SK-N-SH treated with all-trans-retinoic acid at 6 μM for 48 hours (cell line): ENCODE measurements around the gene COL7A1.

Experiments
- ATAC-seq: fragments of 200-7000 bp; cut with Tn5 transposase; 3 replicates; pipeline ENCODE4 v1.9.1; 2020; ENCODE audit warnings: mild to moderate bottlenecking, moderate library complexity
- BACH2 ChIP-seq: fragments of 250-450 bp; sonication (Bioruptor Pico); IDR thresholded peaks from 2 replicates; pipeline ENCODE4 v1.9.0; 2021; ENCODE audit warnings: mild to moderate bottlenecking, borderline replicate concordance
- CREB5 ChIP-seq: fragments of 250-450 bp; sonication (Bioruptor Pico); IDR thresholded peaks from 2 replicates; pipeline ENCODE4 v1.5.1; 2020; ENCODE audit warnings: low read depth, mild to moderate bottlenecking, moderate library complexity
- CSDC2 ChIP-seq: fragments of 250-450 bp; sonication (Bioruptor Pico); IDR thresholded peaks from 2 replicates; pipeline ENCODE4 v1.5.0; 2020; ENCODE audit warnings: mild to moderate bottlenecking, moderate library complexity
- CSRNP3 ChIP-seq: fragments of 250-450 bp; sonication (Bioruptor Pico); IDR thresholded peaks from 2 replicates; pipeline ENCODE4 v1.5.1; 2021; ENCODE audit warnings: mild to moderate bottlenecking, moderate library complexity
- GLIS3 ChIP-seq: fragments of 250-450 bp; sonication (Bioruptor Pico); IDR thresholded peaks from 2 replicates; pipeline ENCODE4 v1.5.0; 2020; ENCODE audit warnings: mild to moderate bottlenecking, moderate library complexity
- ISL1 ChIP-seq: fragments of 250-450 bp; sonication (Bioruptor Pico); IDR thresholded peaks from 2 replicates; pipeline ENCODE4 v2.1.2; 2022; ENCODE audit warnings: mild to moderate bottlenecking, moderate library complexity
- OSR1 ChIP-seq: fragments of 250-450 bp; sonication (Bioruptor Pico); IDR thresholded peaks from 2 replicates; pipeline ENCODE4 v1.8.0; 2022; ENCODE audit warnings: moderate library complexity, mild to moderate bottlenecking, inconsistent platforms
- POU6F1 ChIP-seq: fragments of 250-450 bp; sonication (Bioruptor Pico); IDR thresholded peaks from 2 replicates; pipeline ENCODE4 v1.8.0; 2021; ENCODE audit warnings: low read depth, mild to moderate bottlenecking, moderate library complexity, borderline replicate concordance
- PPARA ChIP-seq: fragments of 250-450 bp; sonication (Bioruptor Pico); IDR thresholded peaks from 2 replicates; pipeline ENCODE4 v1.5.0; 2020; ENCODE audit warnings: mild to moderate bottlenecking, borderline replicate concordance
- RARB ChIP-seq: fragments of 250-450 bp; sonication (Bioruptor Pico); IDR thresholded peaks from 2 replicates; pipeline ENCODE4 v1.8.0; 2021; ENCODE audit warnings: mild to moderate bottlenecking, moderate library complexity
- SNAI2 ChIP-seq: fragments of 250-450 bp; sonication (Bioruptor Pico); IDR thresholded peaks from 2 replicates; pipeline ENCODE4 v1.5.0; 2020; ENCODE audit warnings: mild to moderate bottlenecking, moderate library complexity
- TCF4 ChIP-seq: fragments of 250-450 bp; sonication (Bioruptor Pico); IDR thresholded peaks from 2 replicates; pipeline ENCODE4 v1.8.0; 2021; ENCODE audit warnings: mild to moderate bottlenecking, moderate library complexity, borderline replicate concordance
- TOX ChIP-seq: fragments of 250-450 bp; sonication (Bioruptor Pico); IDR thresholded peaks from 2 replicates; pipeline ENCODE4 v1.8.0; 2021; ENCODE audit warnings: mild to moderate bottlenecking, moderate library complexity, borderline replicate concordance
- ZC3H10 ChIP-seq: fragments of 250-450 bp; sonication (Bioruptor Pico); IDR thresholded peaks from 2 replicates; pipeline ENCODE4 v1.5.1; 2021; ENCODE audit warnings: mild to moderate bottlenecking, moderate library complexity
- ZFP3 ChIP-seq: fragments of 250-450 bp; sonication (Bioruptor Pico); IDR thresholded peaks from 2 replicates; pipeline ENCODE4 v1.5.0; 2020; ENCODE audit warnings: mild to moderate bottlenecking, moderate library complexity
- ZFP30 ChIP-seq: fragments of 450-650 bp; formaldehyde crosslinking; IDR thresholded peaks from 2 replicates; pipeline ENCODE4 v1.5.0; 2022; ENCODE audit warnings: mild to moderate bottlenecking, moderate library complexity
- ZNF70 ChIP-seq: fragments of 450-650 bp; formaldehyde crosslinking; IDR thresholded peaks from 2 replicates; pipeline ENCODE4 v1.5.0; 2020; ENCODE audit warnings: mild to moderate bottlenecking, moderate library complexity
- ZNF8 ChIP-seq: fragments of 450-650 bp; formaldehyde crosslinking; IDR thresholded peaks from 2 replicates; pipeline ENCODE4 v1.5.0; 2020; ENCODE audit warnings: mild to moderate bottlenecking, moderate library complexity
- TF ChIP-seq, protein P1 (sequence below): fragments of 250-450 bp; sonication (Bioruptor Pico); IDR thresholded peaks from 2 replicates; pipeline ENCODE4 v1.5.0; 2020; ENCODE audit warnings: mild to moderate bottlenecking, moderate library complexity
- TF ChIP-seq, protein P2 (sequence below): fragments of 250-450 bp; sonication (Bioruptor Pico); IDR thresholded peaks from 2 replicates; pipeline ENCODE4 v1.8.0; 2020; ENCODE audit warnings: mild to moderate bottlenecking, moderate library complexity, borderline replicate concordance

Gene COL7A1

GRCh38 chr3:48538451-48538850 is 56.7 kb downstream of the COL7A1 start:
- no peak for ATAC-seq

GRCh38 chr3:48536785-48537184 is 58.3 kb downstream of the COL7A1 start:
- TF ChIP-seq, protein P1, sequence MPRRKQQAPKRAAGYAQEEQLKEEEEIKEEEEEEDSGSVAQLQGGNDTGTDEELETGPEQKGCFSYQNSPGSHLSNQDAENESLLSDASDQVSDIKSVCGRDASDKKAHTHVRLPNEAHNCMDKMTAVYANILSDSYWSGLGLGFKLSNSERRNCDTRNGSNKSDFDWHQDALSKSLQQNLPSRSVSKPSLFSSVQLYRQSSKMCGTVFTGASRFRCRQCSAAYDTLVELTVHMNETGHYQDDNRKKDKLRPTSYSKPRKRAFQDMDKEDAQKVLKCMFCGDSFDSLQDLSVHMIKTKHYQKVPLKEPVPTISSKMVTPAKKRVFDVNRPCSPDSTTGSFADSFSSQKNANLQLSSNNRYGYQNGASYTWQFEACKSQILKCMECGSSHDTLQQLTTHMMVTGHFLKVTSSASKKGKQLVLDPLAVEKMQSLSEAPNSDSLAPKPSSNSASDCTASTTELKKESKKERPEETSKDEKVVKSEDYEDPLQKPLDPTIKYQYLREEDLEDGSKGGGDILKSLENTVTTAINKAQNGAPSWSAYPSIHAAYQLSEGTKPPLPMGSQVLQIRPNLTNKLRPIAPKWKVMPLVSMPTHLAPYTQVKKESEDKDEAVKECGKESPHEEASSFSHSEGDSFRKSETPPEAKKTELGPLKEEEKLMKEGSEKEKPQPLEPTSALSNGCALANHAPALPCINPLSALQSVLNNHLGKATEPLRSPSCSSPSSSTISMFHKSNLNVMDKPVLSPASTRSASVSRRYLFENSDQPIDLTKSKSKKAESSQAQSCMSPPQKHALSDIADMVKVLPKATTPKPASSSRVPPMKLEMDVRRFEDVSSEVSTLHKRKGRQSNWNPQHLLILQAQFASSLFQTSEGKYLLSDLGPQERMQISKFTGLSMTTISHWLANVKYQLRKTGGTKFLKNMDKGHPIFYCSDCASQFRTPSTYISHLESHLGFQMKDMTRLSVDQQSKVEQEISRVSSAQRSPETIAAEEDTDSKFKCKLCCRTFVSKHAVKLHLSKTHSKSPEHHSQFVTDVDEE (CRISPR knock-in tag), result no peak
- TF ChIP-seq, all 23 proteins: peak for 0
- ATAC-seq, result no peak

More at GRCh38 chr3:48538451-48538850, 56.7 kb downstream of the COL7A1 start:
- no peak for TF ChIP-seq CSRNP3 (CRISPR knock-in tag)
- TF ChIP-seq CSDC2 (CRISPR knock-in tag), result no peak
- TF ChIP-seq CREB5, result no peak
- TF ChIP-seq BACH2 (CRISPR knock-in tag), result no peak
- TF ChIP-seq, protein P2, sequence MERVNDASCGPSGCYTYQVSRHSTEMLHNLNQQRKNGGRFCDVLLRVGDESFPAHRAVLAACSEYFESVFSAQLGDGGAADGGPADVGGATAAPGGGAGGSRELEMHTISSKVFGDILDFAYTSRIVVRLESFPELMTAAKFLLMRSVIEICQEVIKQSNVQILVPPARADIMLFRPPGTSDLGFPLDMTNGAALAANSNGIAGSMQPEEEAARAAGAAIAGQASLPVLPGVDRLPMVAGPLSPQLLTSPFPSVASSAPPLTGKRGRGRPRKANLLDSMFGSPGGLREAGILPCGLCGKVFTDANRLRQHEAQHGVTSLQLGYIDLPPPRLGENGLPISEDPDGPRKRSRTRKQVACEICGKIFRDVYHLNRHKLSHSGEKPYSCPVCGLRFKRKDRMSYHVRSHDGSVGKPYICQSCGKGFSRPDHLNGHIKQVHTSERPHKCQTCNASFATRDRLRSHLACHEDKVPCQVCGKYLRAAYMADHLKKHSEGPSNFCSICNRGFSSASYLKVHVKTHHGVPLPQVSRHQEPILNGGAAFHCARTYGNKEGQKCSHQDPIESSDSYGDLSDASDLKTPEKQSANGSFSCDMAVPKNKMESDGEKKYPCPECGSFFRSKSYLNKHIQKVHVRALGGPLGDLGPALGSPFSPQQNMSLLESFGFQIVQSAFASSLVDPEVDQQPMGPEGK (CRISPR knock-in tag), result no peak
- TF ChIP-seq, protein P1 (CRISPR knock-in tag), result no peak
- no peak for TF ChIP-seq ZNF8
- no peak for TF ChIP-seq OSR1 (CRISPR knock-in tag)
- TF ChIP-seq ZC3H10 (CRISPR knock-in tag), result no peak

DNA sequence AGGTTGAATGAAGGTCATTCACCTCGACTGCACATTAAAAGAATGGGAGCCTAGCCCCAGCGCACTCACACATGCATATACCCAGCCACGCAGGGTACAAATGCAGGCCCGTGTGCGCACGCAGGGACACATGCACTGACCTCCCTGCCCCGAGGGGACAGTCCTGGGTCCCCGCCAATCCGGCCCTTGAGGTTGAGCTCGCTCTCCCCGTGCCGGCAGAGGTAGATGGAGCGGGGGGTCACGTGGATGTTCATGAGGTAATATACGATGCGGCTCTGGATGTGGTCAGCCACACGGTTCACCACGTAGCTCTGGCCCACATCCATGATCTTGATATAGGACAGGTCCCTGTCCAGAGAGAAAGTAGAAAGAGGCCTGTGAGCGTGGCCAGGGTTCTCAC is 59.0 kb downstream of the COL7A1 start:
- ATAC-seq, result no peak
- TF ChIP-seq TCF4 (no peak), POU6F1 (CRISPR knock-in tag) (no peak), ISL1 (no peak), ZFP3 (CRISPR knock-in tag) (no peak), TOX (no peak), ZNF8 (no peak), CSRNP3 (CRISPR knock-in tag) (no peak), ZFP30 (CRISPR knock-in tag) (no peak), SNAI2 (no peak), RARB (CRISPR knock-in tag) (no peak), ZNF70 (no peak), BACH2 (CRISPR knock-in tag) (no peak), GLIS3 (CRISPR knock-in tag) (no peak), PPARA (no peak)
